ENCODE measurements around the gene ZBTB5.
"Not testable (repeated sequence)": the region's sequence is repeated elsewhere in the genome, so short reads cannot be mapped to it uniquely, and the experiment has no call there.

ZBTB5 gene

GRCh38 chr9:37447111-37447510 is 18.1 kb downstream of the ZBTB5 start:
- no peak for DNase-seq

DNA sequence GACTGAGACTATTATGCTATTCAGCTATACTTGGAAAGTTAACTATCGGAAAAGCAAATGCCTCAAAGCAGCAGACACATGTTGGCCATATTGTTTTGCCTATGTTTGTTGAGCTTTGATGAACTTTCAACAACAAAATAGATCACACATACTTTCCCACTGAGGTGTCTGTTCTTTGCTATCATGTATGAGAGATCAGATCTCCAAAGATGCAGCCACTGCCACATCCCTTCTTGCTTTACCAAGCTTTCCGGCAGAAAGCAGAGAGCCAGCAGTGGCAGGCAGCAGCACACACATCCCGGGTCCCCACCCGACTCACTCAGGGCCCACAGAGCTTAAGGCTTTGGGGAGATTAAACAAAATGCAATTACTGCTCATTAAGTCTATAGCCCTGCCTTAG is 18.8 kb downstream of the ZBTB5 start:
- no peak for DNase-seq

- DNase-seq, result no peak
These were observed 19.4 kb downstream of the ZBTB5 start for GRCh38 chr9:37445832-37446231.

- no peak for DNase-seq
These were observed 20.4 kb downstream of the ZBTB5 start for GRCh38 chr9:37444890-37445289.

GRCh38 chr9:37443566-37443965 is 21.7 kb downstream of the ZBTB5 start:
- no peak for DNase-seq

DNA sequence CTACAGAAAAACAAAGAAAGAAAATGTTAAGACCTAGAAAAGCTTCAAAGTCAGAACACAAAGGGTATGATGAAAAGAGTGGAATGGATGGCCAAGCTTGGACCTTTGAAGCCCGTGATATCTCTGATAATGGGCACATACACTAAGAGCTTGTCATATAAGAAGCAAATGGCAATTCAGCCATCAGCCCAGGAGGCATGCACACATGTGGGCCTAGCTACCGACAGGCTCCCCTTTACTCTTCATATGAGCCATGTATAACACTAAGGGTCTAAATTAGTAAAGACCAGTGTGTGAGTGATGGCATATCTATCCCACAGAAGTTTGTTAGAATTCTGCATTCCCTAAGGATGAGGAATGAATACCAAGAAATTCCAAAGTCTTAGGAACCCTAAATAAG is 22.7 kb downstream of the ZBTB5 start:
- DNase-seq, result no peak

DNA sequence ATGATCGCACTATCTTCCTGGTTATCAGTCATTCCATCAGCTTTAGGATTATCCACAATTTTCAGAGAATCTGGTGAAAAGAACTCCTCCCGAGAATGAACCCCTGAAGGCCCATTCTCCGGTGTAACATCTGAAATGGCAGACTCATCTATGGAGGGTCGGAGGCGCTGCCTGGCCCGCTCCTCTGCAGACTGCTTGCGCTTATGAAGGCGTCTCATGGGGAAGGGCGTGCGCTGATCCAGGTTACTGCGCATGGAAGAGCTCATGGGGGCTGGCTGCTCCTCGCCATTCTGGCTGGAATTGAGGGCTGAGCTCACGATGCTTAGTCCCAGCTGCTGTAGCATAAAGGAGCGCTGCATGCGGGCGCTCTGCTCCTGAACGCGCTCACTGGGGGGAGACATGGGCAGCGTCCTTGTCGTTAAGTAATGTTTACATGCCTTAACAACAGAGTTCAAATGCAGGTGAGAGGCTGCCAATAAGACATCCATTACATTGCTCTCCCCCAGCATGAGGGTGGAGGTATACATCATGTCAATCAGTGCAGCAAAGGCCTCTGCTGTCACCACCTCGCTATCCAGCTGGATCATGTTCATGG is 23.4 kb downstream of the ZBTB5 start:
- no peak for DNase-seq

DNA sequence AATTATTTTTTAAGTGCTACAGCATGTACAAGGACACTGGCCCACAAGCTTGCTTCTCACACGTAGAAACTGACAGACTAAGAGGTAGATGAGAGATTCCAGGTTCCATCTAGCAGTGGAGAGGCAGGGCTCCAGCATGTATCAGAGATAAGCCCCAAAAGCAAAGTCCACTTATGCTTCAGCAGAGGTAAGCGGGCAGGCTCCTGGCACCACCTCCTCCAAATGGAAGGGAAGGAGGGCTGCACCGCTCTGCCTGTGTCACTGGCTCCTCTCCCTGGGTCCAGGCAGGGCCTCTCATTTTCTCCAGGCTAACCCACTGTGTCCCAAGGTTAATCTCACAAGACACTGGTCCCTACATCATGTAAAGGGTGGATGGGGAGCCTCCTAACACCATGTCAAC is 26.9 kb downstream of the ZBTB5 start:
- no peak for DNase-seq

- no peak for DNase-seq
These were observed 27.6 kb downstream of the ZBTB5 start for GRCh38 chr9:37437621-37438020.

GRCh38 chr9:37437010-37437409 is 28.2 kb downstream of the ZBTB5 start:
- no peak for DNase-seq

GRCh38 chr9:37436540-37436939 is 28.7 kb downstream of the ZBTB5 start:
- DNase-seq, result no peak

DNA sequence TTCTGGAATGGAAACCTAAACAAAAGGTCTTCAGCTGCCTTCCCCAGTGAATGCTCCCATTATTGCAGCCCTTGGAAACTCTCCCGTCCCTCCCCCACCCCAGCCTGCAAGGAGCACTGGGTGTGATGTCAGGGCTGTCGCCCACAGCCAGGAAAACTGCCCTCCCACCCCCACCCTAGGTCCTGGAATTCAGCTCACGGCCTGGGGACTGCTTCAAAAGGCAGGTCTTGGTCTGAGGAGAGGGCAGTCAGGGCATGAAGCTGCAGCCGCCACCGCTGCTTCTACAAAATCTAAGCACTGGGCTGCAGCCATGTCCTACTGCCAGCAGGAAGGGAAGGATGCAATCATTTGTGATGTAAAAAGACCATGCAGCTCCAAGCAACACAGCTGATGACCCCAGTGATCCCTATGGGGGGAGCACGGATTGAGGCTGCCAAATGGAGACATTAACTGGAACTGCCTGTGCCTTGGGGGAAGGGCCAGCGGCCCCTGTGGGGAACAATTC is 31.3 kb downstream of the ZBTB5 start:
- no peak for DNase-seq

DNA sequence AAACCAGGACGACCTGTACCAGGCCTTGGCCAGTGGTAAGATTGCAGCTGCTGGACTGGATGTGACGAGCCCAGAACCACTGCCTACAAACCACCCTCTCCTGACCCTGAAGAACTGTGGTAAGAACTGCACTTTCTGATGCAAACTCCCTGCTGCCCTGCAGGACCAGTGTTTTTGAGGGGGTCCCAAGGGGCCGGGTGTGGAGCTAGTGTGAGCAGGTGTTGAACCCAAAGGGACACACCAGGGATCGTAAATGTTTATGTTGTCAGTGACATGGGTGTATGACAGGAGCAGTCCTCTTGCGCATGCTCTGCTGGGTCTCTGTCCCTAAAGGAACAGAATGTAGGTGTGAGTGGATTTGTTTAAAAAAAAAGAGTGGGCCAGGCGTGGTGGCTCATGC is 33.2 kb downstream of the ZBTB5 start:
- DNase-seq, result no peak

GRCh38 chr9:37430841-37431597 is 34.2 kb downstream of the ZBTB5 start:
- DNase-seq, result peak in 1 of 2 experiments; percentile 43

DNA sequence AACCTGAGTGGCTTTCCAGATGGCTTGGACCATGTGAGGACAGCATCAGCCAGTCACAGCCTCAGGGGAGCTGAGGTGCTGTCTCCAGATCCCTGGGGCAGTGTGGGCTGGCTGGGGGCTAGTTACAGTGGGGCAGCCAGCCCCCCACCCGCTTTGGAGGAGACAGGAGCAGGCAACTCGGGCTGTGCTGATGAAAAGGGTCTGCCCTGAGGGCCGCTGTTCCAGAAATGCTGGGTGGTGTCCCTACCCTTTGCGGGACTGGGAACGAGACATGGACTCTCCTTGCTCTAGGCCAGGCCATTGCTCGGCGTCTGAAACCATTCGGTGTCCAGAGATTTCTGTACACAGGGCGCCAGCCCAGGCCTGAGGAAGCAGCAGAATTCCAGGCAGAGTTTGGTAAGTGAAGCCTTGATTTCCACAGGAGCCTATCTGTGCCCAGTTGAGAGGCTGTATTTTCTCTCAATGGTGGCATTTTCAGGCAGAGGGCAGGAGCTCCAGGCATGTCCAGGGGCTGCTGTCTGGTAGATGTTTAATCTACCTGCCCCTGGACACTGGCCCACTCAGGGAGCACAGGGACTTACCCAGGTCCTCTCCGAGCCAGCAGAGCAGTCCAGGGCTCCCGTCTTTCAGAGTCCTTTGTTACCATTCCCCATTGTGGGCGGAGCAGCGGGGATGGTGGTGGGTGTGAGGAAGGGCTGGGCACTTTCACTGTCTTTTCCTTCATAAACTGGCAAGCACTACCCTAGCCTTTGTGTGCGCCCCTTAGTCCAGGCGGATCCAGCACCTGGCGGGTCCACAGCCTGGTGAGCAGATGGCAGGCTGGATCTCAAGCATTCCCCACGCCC is 35.6 kb downstream of the ZBTB5 start:
- DNase-seq, result no peak

GRCh38 chr9:37428345-37428744 is 36.9 kb downstream of the ZBTB5 start:
- no peak for DNase-seq

GRCh38 chr9:37426846-37427245 is 38.4 kb downstream of the ZBTB5 start:
- no peak for DNase-seq

DNA sequence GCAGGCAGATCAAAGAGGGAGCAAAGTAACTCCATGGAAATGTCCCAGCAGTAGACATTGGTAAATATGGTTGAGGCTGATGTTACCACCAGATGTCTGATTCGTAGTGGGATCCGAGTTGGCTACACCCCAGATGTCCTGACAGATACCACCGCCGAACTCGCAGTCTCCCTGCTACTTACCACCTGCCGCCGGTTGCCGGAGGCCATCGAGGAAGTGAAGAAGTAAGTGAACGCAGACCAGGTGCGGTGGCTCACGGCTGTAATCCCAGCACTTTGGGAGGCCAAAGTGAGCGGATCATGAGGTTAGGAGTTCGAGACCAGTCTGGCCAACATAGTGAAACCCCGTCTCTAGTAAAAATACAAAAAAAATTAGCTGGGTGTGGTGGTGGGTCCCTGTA is 38.8 kb downstream of the ZBTB5 start:
- DNase-seq, result not testable (repeated sequence)

- no peak for DNase-seq
These were observed 39.9 kb downstream of the ZBTB5 start for GRCh38 chr9:37425298-37425752.

DNA sequence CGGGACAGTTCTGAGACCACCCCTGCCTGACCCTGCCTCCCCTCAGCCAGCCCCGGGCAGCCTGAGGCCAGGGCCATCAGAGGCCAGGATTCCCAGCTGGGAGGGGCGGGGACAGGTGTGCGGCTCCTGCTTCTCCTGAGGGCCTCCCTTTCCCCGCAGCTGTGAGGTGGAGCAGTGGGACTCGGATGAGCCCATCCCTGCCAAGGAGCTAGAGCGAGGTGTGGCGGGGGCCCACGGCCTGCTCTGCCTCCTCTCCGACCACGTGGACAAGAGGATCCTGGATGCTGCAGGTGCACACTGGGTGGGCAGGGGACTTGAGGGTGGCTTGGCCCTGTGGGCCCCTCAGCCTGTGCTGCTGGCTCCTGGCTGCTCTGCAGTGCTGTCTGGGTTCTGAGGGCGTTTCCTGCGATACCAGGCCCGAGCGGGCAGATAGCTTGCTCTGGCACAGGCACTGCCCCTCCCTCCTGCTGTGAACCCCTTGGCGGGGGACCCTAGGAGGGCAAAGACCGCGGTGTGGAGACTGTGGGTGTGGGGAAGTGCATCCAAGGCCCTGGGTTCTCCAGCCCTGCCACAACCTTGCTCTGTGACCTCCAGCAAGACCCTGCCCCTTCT is 40.5 kb downstream of the ZBTB5 start:
- DNase-seq, result no peak

DNA sequence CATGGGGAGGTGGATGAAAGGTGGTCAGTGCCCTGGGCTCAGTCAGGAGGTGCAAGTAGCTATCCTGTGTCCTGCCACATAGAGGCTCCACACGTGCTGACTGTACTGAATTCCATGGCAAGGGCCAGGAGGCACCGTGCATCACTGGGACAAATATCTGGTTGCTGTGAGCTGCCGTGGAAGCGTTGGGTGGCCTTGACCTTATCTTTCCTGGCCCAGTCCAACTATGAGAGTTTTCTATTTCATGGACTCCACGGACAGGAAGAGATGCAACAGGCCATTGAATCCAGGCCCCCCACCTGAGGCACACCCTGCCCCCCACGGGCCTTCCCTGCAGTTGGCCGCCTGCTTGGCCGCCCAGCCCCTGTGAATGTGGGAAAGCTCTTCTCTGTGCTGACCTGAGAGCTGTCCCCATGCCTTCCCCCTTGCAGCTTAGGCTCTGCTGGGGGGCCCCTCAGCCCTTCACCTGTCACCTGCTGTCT is 41.0 kb downstream of the ZBTB5 start:
- peak in 1 of 2 experiments; percentile 11 for DNase-seq

DNA sequence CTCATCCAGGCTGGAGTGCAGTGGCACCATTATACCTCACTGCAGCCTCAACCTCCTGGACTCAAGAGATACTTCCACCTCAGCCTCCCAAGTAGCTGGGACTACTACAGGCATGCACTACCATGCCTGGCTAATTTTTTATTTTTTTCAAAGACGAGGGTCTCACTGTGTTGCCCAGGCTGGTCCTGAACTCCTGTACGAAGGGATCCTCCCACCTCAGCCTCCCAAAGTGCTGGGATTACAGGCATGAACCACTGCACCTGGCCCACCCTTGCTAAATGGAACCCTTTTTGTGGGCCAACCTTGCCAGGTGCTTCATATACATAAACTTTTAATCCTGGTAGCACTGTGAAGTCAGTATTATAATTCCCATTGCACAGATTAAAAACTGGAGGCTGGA is 41.7 kb downstream of the ZBTB5 start:
- no peak for DNase-seq

All from NCI-H526 (cell line).